Activated CD8-positive, alpha-beta memory T cell treated with anti-CD3 and anti-CD28 coated beads for 4 hours (primary cell): Measurements from ENCODE around the gene ATP9A.
A peak's percentile ranks its signal among the peaks of the same experiment; 100 is the strongest.

Experiments used
- DNase-seq, 2 donors: peaks; one replicate each; pipeline ENCODE4 v3.0.0-alpha.2; 2020; ENCODE audit warnings: low read depth in 2 of 2

ATP9A gene

DNA sequence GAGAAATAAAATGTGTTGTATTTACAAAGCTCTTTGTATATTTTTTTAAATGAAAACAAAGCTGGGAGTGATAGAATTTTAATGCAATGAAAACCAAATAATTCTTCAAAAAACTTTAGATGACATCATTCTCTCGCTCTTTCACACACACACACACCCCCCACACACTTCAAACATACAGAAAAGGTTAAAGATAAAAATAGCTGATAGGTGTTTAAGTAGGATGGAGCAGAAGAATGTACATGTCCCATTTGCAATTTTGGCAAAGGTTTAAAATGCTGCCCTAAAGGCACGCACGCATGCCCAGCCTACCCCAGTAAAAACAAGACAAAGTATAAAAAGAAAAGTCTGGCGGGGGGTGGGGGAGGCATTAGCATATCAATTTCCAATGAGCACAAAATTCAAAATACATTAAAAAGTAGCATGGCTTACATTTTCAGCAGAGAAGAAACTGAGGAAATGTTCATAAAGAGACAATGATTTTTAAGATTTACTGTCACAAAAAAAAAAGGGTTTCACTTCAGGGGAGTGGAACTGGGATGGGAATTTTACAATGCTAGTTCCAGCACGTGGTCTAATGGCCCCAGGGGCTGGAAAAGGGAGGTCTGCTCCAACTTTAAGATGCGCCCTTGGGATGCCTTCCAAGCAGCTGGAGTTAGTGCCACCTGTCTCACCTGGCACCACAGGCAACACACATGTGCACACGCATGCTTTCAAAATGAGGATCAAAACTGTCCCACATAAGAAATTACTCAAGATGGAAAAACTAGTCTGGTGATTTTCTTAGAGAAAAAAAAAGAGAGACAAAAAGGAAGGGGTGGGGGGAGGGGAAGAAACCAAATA lies 170.6 kb downstream of the ATP9A start:
- no peak for DNase-seq

DNA sequence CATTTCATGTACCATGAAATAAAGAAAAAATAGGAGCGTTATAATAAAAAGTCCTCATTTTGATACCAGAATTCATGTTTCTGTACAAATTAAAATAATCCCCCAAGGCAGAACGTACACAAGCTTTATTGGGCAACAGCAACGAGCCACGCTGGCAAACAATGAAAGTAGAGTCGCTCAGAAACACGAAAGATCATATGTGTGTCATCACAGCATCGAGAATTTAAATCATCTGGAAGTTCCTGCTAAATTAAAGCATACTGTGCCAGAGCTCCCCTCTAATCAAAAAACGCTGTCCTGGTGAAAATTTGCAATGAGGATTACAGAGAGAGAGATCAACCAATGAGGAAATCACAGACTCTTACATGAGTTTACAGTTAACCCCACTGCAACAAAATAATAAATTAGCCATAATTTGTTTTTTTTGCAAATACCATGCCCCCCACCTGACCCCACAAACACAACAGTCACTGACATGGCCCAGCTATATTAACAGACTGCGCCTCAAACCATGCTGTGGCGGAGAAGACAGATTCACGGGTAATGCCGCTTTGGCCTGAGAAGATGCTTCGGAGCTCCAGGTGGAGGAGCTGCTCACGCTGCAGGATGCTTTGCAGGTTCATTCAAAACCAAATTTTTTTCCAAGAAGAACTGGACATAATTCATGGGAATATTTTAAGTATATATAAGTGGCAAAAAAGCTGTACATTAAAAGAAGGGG lies 171.4 kb downstream of the ATP9A start:
- no peak for DNase-seq

DNA sequence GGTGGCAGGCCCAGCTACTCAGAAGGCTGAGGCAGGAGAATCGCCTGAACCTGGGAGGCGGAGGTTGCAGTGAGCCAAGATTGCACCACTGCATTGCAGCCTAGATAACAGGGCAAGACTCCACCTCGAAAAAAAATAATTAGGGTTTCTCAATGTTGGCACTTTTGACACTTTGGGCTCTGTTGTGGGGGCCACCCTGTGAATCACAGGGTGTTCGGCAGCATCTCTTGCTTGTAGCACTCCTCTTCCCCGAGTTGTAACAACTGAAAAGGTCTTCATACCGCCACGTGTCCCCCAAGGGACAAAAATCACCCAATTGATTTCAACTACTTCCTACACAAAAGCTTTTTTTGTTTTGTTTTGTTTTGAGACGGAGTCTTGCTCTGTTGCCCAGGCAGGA lies 172.4 kb downstream of the ATP9A start:
- DNase-seq = no peak

DNA sequence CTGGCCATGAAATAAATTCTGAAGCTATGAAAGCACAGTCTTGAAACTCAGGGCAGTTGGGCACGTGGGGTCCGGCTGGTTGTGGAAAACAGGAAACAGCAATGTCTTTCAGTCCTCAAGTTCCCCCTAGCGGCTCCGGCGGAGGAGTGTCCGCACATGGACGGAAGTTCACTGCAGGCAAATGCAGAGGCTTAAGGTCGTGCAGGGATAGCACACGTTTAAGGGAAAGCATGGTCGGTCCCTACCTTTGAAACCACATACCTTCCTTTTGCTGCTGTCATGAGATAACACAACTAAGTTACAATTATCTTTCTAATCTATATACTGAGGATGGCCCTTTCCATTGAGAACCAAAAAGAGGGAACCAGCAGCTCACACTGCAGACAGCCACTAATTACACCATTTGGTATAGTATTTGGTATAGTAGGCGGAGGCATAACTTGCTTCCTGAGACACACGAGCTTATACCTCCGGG lies 173.1 kb downstream of the ATP9A start:
- peak; percentile 55 to 68 for DNase-seq

DNA sequence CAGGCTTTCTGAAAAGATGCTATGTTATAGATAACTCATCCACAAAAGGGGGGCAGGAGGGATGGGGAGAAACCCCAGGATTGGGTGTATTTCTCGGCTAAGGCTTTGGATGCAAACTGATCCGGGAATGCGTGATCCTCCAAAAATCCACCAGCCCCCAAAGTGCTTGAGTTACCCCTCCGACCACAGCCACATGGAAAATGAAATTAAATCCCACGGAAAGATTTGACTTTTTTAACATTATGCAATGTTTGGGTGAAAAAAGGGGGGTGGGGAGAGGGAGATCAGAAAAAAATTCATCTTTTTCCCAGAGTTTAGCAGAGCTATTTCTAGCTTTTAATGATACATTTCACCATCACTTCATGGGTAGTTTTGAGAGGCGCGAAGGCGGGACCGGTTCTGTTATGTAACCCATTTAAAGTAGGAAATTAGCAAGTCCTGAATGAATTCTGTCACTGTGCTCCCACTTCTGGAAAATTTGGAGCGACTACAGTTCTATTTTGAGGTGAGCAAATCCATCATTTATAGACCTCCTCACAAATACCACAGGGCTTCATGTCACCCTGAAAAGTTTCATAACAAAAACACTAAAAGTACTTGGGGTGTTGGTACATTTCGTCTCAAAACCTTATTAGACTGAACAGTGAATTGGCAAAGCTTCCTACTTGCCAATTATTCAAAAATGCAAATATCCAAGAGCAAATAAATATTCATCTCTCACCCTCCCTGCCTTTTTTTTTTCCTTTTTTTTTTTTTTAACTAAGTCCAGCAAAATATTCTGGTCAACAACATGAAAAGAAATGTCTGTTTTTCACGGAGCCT lies 173.7 kb downstream of the ATP9A start:
- no peak for DNase-seq

DNA sequence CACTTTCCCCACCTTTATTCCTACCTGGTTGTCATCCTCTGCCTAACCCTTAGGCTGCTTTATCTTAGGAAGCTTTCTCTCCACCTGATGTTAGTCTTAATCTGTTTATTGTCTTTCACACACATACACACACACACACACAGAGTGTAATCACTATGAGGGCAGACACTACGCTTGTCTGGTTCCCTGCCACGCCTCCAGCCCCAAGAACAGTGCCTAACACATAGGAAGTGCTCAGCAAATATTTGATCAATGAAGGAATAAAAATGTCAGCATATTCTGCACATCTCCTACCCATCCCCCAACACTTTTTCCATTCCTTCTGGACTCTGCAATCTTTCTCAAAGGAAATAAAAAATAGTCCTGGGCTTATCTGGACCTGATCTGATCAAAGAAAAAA lies 174.6 kb downstream of the ATP9A start:
- no peak for DNase-seq

DNA sequence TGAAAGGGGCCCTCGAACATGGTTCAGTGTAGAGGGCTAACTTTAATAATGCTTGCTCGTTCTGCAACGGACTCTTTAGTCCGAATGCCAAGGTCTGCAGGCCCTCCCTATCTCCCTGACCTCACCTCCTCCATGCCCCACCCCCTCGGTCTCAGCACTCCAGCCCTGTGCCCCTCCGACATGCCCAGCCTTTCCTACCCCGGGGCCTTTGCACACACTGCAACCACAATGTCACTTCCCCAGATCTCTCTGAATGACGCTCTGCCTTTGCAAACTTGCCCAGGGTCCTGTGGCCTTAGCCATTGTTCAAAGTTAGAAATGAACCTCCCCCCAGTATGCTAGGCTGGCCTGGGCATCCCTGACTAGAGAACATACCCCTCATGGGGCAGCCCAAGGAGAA lies 175.6 kb downstream of the ATP9A start:
- no peak for DNase-seq

DNA sequence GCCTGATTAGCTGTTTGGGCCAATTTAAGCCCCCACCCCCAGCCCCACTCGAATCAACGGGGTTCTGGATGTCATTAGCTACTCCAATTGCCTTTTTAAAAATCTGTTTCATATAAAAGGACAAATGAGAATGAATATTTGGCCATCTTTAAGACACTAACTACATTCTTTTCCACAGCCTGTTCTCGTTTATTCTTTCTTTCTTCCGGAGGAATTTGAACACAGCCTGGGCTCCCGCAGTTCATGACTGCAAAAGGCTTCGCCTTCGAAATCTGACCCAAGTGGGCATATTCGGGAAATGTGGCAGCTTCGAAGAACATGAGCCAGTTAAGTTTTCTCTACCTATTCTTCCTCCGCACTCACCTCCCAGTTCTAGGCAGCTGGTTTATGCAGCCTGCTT lies 176.3 kb downstream of the ATP9A start:
- no peak for DNase-seq

DNA sequence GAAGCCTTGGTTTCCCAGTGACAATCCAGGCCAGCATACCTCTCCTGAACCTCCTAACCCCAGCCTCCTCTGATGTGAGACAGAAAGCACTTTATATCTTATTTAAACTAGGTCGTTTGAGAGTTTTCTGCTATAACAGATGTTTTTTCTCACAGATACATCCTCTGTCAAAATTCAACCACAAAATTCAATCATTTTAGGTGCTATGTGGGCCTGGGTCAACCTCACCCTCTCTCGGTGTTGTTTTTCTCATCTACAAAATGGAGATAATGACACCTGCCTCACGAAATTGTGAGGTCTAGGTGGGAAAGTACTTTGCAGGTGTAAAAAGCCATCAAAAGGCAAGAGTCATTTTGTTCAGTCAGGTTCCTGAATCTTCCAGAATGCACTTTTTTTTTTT lies 179.4 kb downstream of the ATP9A start:
- no peak for DNase-seq

DNA sequence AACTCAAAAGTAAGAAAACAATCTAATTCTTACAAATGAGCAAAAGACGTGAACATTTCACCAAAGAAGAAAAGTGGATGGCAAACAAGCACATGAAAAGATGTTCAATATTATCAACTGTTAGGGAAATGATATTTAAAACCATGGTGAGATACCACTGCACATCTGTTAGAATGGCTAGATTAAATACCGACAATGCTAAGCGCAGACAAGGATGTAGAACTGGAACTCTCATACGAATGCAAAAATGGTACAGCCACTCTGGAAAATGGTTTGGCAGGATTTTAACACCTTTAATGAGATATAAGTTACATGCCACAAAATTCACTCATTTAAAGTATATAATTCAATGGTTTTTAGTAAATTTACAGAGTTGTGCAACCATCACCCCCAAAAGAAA lies 181.0 kb downstream of the ATP9A start:
- DNase-seq = no peak

DNA sequence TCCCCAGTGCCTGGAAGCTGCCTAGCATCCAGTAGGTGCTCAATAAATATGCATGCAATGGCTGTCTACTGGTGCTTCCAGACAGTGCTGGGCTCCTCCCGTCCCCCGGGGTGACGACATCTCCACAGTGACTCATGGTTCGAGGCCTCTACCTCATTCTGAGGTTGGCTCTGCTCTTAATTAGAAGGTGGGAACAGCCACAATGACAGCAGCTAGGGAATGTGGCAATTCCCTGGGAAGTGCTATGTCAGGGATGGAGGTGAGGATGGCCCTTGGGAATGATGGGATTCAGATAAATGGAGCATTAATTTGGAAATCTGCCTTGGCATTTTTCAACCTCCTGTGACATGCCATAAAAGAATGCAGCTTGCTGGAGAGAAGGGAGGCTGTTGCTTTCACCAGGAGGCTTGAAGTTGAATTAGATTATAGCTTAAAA lies 182.2 kb downstream of the ATP9A start:
- no peak for DNase-seq

DNA sequence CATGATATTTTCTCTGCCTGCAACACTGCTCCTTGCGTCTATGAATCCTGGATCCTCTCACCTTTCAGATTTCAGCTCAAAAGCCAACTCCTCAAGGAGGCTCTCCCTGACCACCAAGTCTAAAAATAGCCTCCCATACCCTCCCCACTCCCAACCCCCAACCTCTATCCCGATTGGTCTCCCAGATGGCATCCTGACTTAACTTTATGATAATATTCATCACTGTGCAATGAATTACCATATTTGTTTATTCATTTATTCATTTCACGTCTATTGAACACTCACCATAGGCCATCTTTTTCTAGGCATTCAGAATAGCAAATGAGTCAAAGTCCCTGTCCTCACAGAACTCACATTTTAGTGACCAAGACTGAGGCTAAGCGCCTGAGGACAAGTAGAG lies 183.0 kb downstream of the ATP9A start:
- no peak for DNase-seq

DNA sequence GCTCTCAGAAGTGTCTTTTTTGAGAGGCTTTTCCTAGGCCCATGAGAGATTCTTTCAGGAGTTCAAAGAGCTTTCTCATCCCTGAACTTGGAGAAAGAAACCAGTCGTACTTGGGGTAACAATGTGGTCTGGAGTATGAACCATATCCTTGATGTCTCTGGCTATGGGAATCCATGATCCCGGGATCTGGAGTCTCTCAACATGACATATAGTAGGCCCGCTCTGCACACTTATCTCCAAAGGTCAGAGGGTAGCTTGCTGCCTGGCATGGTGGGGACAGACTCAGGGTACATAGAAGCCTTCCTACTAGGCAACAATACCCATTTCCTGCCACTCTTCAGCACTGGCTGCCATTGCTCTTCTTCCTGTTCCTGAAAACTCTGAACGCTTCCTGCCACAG lies 183.5 kb downstream of the ATP9A start:
- no peak for DNase-seq

DNA sequence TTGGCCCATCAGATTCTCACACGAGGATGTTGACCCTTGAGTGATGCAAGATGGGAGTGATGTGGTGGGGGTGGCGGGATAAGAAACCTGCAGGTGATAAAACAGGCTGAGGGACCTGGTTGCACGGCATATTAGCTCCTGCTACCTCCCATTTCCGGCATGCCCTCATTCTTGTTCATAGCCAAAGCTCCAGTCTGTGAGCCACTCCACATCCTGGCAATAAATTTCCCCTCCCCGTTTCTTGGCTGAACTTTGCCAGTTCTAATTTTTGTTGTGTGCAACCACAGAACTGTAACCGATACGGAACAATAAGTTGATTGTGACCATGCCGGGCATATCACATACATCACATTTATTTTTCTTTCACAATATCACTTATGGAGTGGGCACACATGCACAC lies 184.1 kb downstream of the ATP9A start:
- DNase-seq = no peak

DNA sequence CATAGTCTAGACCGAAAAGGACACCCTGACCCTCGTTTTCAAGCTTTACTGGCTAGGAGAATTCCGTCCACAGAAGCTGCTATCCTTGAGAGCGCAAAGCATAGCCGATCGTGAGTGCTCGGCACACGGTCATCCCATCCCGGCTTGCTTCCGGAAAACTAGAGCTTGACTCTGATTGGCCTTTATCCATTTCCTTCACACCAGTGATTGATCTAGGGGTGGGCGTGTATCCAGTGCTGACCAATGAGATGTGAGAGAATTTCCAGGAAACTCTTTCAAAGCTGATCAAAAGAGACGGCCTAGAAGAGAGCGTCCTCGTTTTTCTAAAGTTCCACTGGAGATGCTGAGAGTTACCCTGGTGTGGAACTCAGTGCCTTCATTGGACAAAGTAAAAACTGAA lies 184.7 kb downstream of the ATP9A start:
- DNase-seq = no peak

DNA sequence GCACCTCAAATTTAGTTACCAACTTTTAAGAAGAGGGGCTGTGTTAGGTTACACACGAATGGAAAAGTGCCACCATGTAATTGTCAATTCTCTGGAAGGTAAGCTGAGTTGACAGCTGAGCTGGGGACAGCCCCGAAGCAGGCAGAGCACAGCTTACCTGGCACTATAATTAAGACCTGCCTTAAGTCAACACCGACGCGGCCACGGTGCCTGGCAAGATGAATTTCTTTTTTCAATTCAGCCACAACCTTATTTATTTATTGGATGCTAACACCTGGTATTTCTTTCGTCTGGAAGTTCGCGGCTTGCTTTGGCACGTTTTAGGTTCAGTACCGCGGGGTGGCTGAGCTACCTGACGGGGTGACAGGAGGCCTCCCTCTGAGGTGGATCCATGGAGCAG lies 185.1 kb downstream of the ATP9A start:
- no peak for DNase-seq

DNA sequence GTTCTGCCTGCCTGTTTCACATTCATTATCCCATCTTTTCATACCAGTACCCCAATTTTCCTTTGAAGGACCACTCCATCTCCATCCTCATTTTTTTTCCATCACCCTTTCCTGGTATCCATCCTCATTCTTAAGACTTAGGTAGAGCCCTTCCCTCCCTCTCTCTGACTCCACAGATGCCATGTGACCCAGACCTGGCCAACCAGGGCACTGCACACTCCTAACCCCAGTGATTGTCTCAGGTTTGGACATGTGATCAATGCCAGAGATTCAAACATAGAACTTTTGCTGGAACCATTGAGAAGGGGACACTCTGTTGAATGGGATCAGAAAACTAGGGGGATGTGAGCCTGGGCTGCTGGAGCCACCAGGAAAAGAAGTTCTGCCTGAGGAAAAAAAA lies 186.6 kb downstream of the ATP9A start:
- no peak for DNase-seq

DNA sequence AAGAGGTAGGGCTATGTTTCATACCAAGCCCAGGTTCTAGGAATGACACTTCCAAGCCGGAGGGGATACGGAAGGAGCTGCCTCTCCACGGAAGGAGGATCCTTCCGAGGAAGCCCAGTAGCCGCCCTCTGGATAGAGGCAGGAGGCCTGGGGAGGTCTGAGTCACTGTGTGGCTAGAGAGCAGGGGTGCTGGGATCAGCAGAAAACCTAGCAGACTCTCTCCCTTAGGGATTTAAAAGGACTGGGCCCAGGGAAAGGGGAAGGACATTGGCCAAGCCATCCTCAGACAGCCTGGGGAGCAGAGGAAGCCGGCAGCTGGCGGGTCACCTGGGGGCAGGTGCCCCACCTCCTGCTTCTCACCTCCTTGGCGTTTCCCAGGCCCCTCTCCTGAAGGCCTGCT lies 189.1 kb downstream of the ATP9A start:
- no peak for DNase-seq

DNA sequence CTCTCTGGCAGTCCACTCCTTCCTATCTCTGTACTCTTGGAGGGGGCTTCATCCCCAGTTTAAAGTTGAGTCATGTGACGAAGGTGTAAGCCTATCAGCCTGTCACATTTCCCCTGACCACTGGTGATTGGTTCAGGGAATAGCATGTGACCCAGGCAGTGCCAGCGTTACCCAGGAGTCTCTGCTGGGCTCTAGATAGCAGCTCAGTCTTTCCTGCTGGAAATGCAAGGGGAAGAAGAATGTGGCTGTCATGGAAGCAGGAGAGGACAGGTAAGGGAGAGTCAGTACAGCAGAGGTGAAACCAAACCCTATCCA lies 190.1 kb downstream of the ATP9A start:
- no peak for DNase-seq

DNA sequence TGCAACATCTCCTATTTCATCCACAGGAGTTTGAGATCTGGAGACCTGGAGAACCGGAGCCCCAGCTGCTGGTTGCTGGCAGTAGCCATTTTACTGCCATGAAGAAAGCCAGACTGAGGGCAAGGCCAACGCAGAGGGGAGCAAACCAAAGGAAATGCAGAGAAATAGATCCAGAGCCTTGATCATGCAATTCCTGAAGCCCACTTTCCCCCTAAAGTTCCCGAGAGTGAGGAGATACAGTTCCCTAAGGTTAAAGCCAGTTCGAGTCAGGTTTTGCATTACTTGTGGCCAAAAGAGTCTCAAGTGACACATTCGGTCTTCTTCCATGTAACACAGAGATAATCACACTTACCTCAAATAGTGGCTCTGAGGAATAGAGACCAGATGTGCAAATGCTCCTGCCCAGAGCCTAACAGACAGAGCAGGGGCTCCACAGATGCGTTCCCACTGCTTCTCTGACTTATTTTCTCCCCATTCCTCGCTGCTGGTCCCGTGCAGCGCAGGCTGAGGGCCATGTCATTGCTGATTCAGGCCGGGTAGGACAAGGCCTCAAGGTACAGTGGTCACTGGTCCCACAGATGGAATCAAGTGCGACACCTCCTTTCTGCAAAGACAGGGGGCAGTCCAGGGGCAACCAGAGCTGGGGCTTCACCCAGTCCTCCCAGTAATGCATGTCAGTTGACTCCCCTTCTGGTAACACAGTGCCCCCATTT lies 190.6 kb downstream of the ATP9A start:
- no peak for DNase-seq

DNA sequence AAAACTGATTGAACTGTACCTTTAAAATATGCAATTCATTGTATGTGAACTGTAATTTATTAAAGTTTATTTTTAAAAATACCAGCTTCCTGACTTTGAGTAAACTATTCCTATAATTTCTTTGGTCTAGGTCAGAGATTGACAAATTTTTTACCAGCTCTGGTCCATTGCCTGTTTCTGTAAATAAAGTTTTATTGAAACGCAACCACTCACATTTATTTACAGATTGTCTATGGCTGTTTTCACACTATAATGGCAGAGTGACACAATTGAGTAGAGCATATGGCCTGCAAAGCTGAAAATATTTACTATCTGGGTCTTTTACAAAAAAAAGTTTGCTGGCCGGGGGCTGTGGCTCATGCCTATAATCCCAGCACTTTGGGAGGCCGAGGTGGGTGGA lies 192.7 kb downstream of the ATP9A start:
- no peak for DNase-seq
